Mammary epithelial cell (primary cell): ENCODE results near the gene MAP7D3.

ENCODE experiments used
- CTCF ChIP-seq, 2 donors: IDR thresholded peaks in 1 of 2; conservative IDR thresholded peaks in 1 of 2; 2 replicates each; pipeline ENCODE4 v1.5.1; 2011 to 2012; ENCODE audit warnings: inconsistent platforms in 2 of 2, low read length in 2 of 2, mild to moderate bottlenecking in 2 of 2, control low read depth in 1 of 2, low read depth in 1 of 2; ENCODE audit not compliant: insufficient read depth in 1 of 2; ENCODE audit errors: extremely low read depth in 1 of 2
- EZH2 ChIP-seq: IDR thresholded peaks from 2 replicates; pipeline ENCODE4 v1.6.1; 2012; ENCODE audit warnings: low read length, inconsistent platforms, borderline replicate concordance

DNA sequence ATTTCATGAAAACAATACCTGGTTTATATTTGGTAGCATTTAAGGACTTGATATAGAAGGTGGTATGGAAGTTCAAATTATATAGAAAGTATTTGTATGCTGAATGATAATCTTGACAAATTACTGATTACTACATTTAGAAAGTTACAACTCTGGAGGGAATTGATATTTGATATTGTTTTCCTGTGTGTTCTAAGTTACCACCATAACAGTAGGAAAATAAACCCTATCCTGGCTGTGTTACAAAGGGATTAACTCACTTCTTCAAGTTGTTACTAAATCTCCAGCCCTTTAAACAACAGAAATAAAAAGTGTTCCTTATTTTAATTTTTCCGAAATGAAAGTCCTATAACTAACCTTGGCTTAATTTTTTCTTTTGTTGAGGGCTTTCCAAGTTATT is 67.3 kb downstream of the MAP7D3 start:
- TF ChIP-seq EZH2, result no peak
- TF ChIP-seq CTCF (conservative IDR thresholded peaks at IDR 0.05 in 1 of 2, IDR thresholded peaks at IDR 0.05 in 1 of 2; ENCODE audit: extremely low read depth in 1 of 2, insufficient read depth in 1 of 2, low read depth in 1 of 2, low read length in 2 of 2), result no peak
